RCC 7860 (cell line): Measurements from ENCODE around the gene PCLO.

Source experiments
- DNase-seq: peaks from one replicate; pipeline ENCODE4 v3.0.0-alpha.2; 2015; ENCODE audit warnings: low spot score
- FAIRE-seq: peaks from 2 replicates; lab custom pipeline; 2012; peaks lifted over from hg19 to GRCh38; lab: Jason Lieb, UNC

PCLO gene

GRCh38 chr7:83162402-83163256 is at the start of gene PCLO:
PCLO (minus strand) TSS chr7:83162884; CDS start chr7:83162592, 292 bp downstream.
- DNase-seq (peak; percentile 66), FAIRE-seq (no peak)

GRCh38 chr7:83211685-83212084 is 49.0 kb upstream of the PCLO start:
- FAIRE-seq: no peak

GRCh38 chr7:83210479-83210878 is 47.8 kb upstream of the PCLO start:
- no peak for DNase-seq
- FAIRE-seq: no peak

More at GRCh38 chr7:83211685-83212084, 49.0 kb upstream of the PCLO start:
- no peak for DNase-seq

GRCh38 chr7:83204715-83205114 is 42.0 kb upstream of the PCLO start:
- FAIRE-seq: no peak
- no peak for DNase-seq

- FAIRE-seq (no peak), DNase-seq (no peak)
These were observed 38.7 kb upstream of the PCLO start for GRCh38 chr7:83201355-83201754.

GRCh38 chr7:83190659-83191389 is 28.1 kb upstream of the PCLO start:
- no peak for FAIRE-seq
- DNase-seq: no peak

GRCh38 chr7:83178796-83179195 is 16.1 kb upstream of the PCLO start:
- DNase-seq: no peak

GRCh38 chr7:83178066-83178465 is 15.4 kb upstream of the PCLO start:
- no peak for FAIRE-seq

More at GRCh38 chr7:83178796-83179195, 16.1 kb upstream of the PCLO start:
- no peak for FAIRE-seq

GRCh38 chr7:83173664-83174063 is 11.0 kb upstream of the PCLO start:
- no peak for DNase-seq
- no peak for FAIRE-seq

More at GRCh38 chr7:83178066-83178465, 15.4 kb upstream of the PCLO start:
- no peak for DNase-seq

- DNase-seq (no peak), FAIRE-seq (no peak)
These were observed 4.1 kb upstream of the PCLO start for GRCh38 chr7:83166781-83167180.

GRCh38 chr7:83161899-83162401 is 734 bp downstream of the PCLO start:
- no peak for DNase-seq
- no peak for FAIRE-seq

- no peak for DNase-seq
- FAIRE-seq: no peak
These were observed 1.5 kb downstream of the PCLO start for GRCh38 chr7:83161186-83161585.

GRCh38 chr7:83159731-83160130 is 3.0 kb downstream of the PCLO start:
- no peak for FAIRE-seq
- no peak for DNase-seq

- FAIRE-seq: no peak
These were observed 6.7 kb downstream of the PCLO start for GRCh38 chr7:83156006-83156405.

GRCh38 chr7:83155407-83155806 is 7.3 kb downstream of the PCLO start:
- FAIRE-seq: no peak
- DNase-seq: no peak

More at GRCh38 chr7:83156006-83156405, 6.7 kb downstream of the PCLO start:
- no peak for DNase-seq

- no peak for FAIRE-seq
- DNase-seq: no peak
These were observed 9.3 kb downstream of the PCLO start for GRCh38 chr7:83153419-83153818.

- DNase-seq (no peak), FAIRE-seq (no peak)
These were observed 12.4 kb downstream of the PCLO start for GRCh38 chr7:83150310-83150709.

- DNase-seq: no peak
These were observed 13.2 kb downstream of the PCLO start for GRCh38 chr7:83149466-83149865.

GRCh38 chr7:83148776-83149175 is 13.9 kb downstream of the PCLO start:
- FAIRE-seq (no peak), DNase-seq (no peak)

More at GRCh38 chr7:83149466-83149865, 13.2 kb downstream of the PCLO start:
- FAIRE-seq: no peak

- DNase-seq (no peak), FAIRE-seq (no peak)
These were observed 19.6 kb downstream of the PCLO start for GRCh38 chr7:83143107-83143506.

- FAIRE-seq: no peak
These were observed 20.3 kb downstream of the PCLO start for GRCh38 chr7:83142365-83142764.

GRCh38 chr7:83141927-83142326 is 20.8 kb downstream of the PCLO start:
- DNase-seq (no peak), FAIRE-seq (no peak)

More at GRCh38 chr7:83142365-83142764, 20.3 kb downstream of the PCLO start:
- DNase-seq: no peak
